H9 (cell line): Measurements from ENCODE around the gene XXYLT1. TPM values are rescaled to one million over a fixed set of nuclear protein-coding genes. Genes with fewer than 3 reads are reported as not detected.

Source experiments
- DNase-seq: peaks from one replicate; pipeline ENCODE4 v3.0.0-alpha.2; 2017
- H2AFZ ChIP-seq: one replicate; pipeline ENCODE4 v1.6.1; 2013; ENCODE audit warnings: mild to moderate bottlenecking, low read length, control low read depth, moderate library complexity
- H2AK5ac ChIP-seq: 2 replicates; pipeline ENCODE4 v1.6.1; 2013; ENCODE audit warnings: low read length, control low read depth, mixed read lengths; ENCODE audit not compliant: insufficient read length
- H2BK120ac ChIP-seq: one replicate; pipeline ENCODE4 v1.6.1; 2013; ENCODE audit warnings: low read depth, mild to moderate bottlenecking, low read length, control low read depth, inconsistent platforms; ENCODE audit not compliant: poor library complexity, severe bottlenecking
- H2BK12ac ChIP-seq: 2 replicates; pipeline ENCODE4 v1.6.1; 2013; ENCODE audit warnings: low read length, control low read depth, mixed read lengths, low read depth; ENCODE audit not compliant: insufficient read length
- H2BK15ac ChIP-seq: 2 replicates; pipeline ENCODE4 v1.6.1; 2013; ENCODE audit warnings: low read depth, low read length, control low read depth
- H2BK20ac ChIP-seq: one replicate; pipeline ENCODE4 v1.6.1; 2013; ENCODE audit warnings: low read depth, mild to moderate bottlenecking, low read length, control low read depth, inconsistent platforms; ENCODE audit not compliant: poor library complexity, severe bottlenecking
- H2BK5ac ChIP-seq: 2 replicates; pipeline ENCODE4 v1.6.1; 2013; ENCODE audit warnings: low read length, control low read depth, mixed read lengths; ENCODE audit not compliant: insufficient read length
- H3K14ac ChIP-seq: 2 replicates; pipeline ENCODE4 v1.6.1; 2013; ENCODE audit warnings: low read length, control low read depth; ENCODE audit not compliant: insufficient read depth
- H3K18ac ChIP-seq: 2 replicates; pipeline ENCODE4 v1.6.1; 2013; ENCODE audit warnings: low read depth, mild to moderate bottlenecking, mixed read lengths, low read length, control low read depth; ENCODE audit not compliant: insufficient read length
- H3K23ac ChIP-seq: 2 replicates; pipeline ENCODE4 v1.6.1; 2013; ENCODE audit warnings: low read length, control low read depth, mixed read lengths, low read depth; ENCODE audit not compliant: insufficient read length
- H3K23me2 ChIP-seq: 2 replicates; pipeline ENCODE4 v1.6.1; 2013; ENCODE audit warnings: low read depth, mild to moderate bottlenecking, mixed read lengths, low read length, control low read depth; ENCODE audit not compliant: insufficient read length, poor library complexity, severe bottlenecking
- H3K27ac ChIP-seq: 2 replicates; pipeline ENCODE4 v1.5.1; 2013; ENCODE audit warnings: low read length, control low read depth, mixed read lengths, low read depth; ENCODE audit not compliant: insufficient read length
- H3K27me3 ChIP-seq: 2 replicates; pipeline ENCODE4 v1.6.1; 2013; ENCODE audit warnings: low read length, control low read depth, inconsistent platforms; ENCODE audit not compliant: insufficient read depth
- H3K4ac ChIP-seq: 2 replicates; pipeline ENCODE4 v1.6.1; 2013; ENCODE audit warnings: low read depth, mild to moderate bottlenecking, control low read depth, inconsistent platforms, low read length, moderate library complexity
- H3K4me1 ChIP-seq: 2 replicates; pipeline ENCODE4 v1.6.1; 2013; ENCODE audit warnings: low read length, control low read depth, inconsistent platforms; ENCODE audit not compliant: insufficient read depth
- H3K4me2 ChIP-seq: 2 replicates; pipeline ENCODE4 v1.6.1; 2013; ENCODE audit warnings: low read length, control low read depth, mixed read lengths; ENCODE audit not compliant: insufficient read length, insufficient read depth
- H3K56ac ChIP-seq: 2 replicates; pipeline ENCODE4 v1.6.1; 2013; ENCODE audit warnings: low read depth, mild to moderate bottlenecking, mixed read lengths, low read length, control low read depth; ENCODE audit not compliant: insufficient read length
- H3K79me1 ChIP-seq: 2 replicates; pipeline ENCODE4 v1.6.1; 2013; ENCODE audit warnings: low read depth, mild to moderate bottlenecking, moderate library complexity, low read length, control low read depth, inconsistent platforms; ENCODE audit not compliant: insufficient read depth, poor library complexity, severe bottlenecking
- H3K79me2 ChIP-seq: 2 replicates; pipeline ENCODE4 v1.6.1; 2013; ENCODE audit warnings: low read length, control low read depth, inconsistent platforms; ENCODE audit not compliant: insufficient read depth
- H3K9ac ChIP-seq: 2 replicates; pipeline ENCODE4 v1.6.1; 2013; ENCODE audit warnings: low read length, control low read depth, mixed read lengths; ENCODE audit not compliant: insufficient read length; ENCODE audit errors: extremely low read depth
- H3K9me3 ChIP-seq: one replicate; pipeline ENCODE4 v1.6.1; 2013; ENCODE audit warnings: low read depth, low read length, inconsistent platforms; ENCODE audit not compliant: control insufficient read depth
- H3T11ph ChIP-seq: one replicate; pipeline ENCODE4 v1.6.1; 2013; ENCODE audit warnings: mild to moderate bottlenecking, low read length, control low read depth, inconsistent platforms
- H4K20me1 ChIP-seq: one replicate; pipeline ENCODE4 v1.6.1; 2013; ENCODE audit not compliant: control insufficient read depth, insufficient read length, insufficient read depth
- H4K5ac ChIP-seq: 2 replicates; pipeline ENCODE4 v1.6.1; 2013; ENCODE audit warnings: low read depth, mild to moderate bottlenecking, mixed read lengths, low read length, control low read depth; ENCODE audit not compliant: insufficient read length
- H4K8ac ChIP-seq: replicated peaks from 2 replicates; pipeline ENCODE4 v1.6.1; 2013; ENCODE audit warnings: low read length, control low read depth, mixed read lengths, low read depth; ENCODE audit not compliant: insufficient read length
- H4K91ac ChIP-seq: 2 replicates; pipeline ENCODE4 v1.6.1; 2013; ENCODE audit warnings: low read depth, mild to moderate bottlenecking, moderate library complexity, mixed read lengths, low read length, control low read depth; ENCODE audit not compliant: insufficient read length
- H3K27ac Mint-ChIP-seq, 3 experiments: 2 replicates in 2 of 3; 3 replicates in 1 of 3; pipeline ENCODE4 v1.8.0; 2020 to 2021; ENCODE audit warnings: mixed read lengths in 3 of 3, mild to moderate bottlenecking in 1 of 3, moderate library complexity in 1 of 3
- H3K27me3 Mint-ChIP-seq: 2 replicates; pipeline ENCODE4 v1.8.0; 2021; ENCODE audit warnings: low read depth, mild to moderate bottlenecking, moderate library complexity, mixed read lengths
- H3K36me3 Mint-ChIP-seq, 3 experiments: 2 replicates in 2 of 3; 3 replicates in 1 of 3; pipeline ENCODE4 v1.8.0; 2020 to 2021; ENCODE audit warnings: low read depth in 3 of 3, mixed read lengths in 3 of 3; ENCODE audit not compliant: insufficient read depth in 1 of 3
- H3K4me1 Mint-ChIP-seq, 2 experiments: 2 replicates each; pipeline ENCODE4 v1.8.0; 2020; ENCODE audit warnings: mixed read lengths in 2 of 2
- H3K4me3 Mint-ChIP-seq, 2 experiments: 2 replicates in 1 of 2; 3 replicates in 1 of 2; pipeline ENCODE4 v1.8.0; 2020 to 2021; ENCODE audit warnings: mild to moderate bottlenecking in 2 of 2, mixed read lengths in 2 of 2, moderate library complexity in 1 of 2
- H3K9me3 Mint-ChIP-seq, 2 experiments: 2 replicates in 1 of 2; 3 replicates in 1 of 2; pipeline ENCODE4 v1.8.0; 2020; ENCODE audit warnings: mild to moderate bottlenecking in 2 of 2, mixed read lengths in 2 of 2, moderate library complexity in 1 of 2
- CTCF ChIP-seq: fragments of 200-600 bp; sonication (generic); conservative IDR thresholded peaks from 3 replicates; pipeline ENCODE4 v1.8.0; 2021; ENCODE audit warnings: antibody characterized with exemption, mild to moderate bottlenecking
- WGBS: extraction: QIAGEN DNeasy Blood & Tissue Kit; methylation state at CpG from one replicate; pipeline ENCODE4 v1.1.7; 2013; ENCODE audit warnings: missing lambda C conversion rate, low lambda C conversion rate, mixed read lengths; ENCODE audit not compliant: insufficient read length; ENCODE audit errors: extremely low coverage; 5-methylcytosine and 5-hydroxymethylcytosine counted together
- total RNA-seq: library from RNA; stranded (reverse); gene quantifications from 2 replicates; pipeline ENCODE4 v1.2.1, GENCODE V29; 2021

XXYLT1 gene
- total RNA-seq, 1 experiment from 2014 or later, result 22.7 TPM

DNA sequence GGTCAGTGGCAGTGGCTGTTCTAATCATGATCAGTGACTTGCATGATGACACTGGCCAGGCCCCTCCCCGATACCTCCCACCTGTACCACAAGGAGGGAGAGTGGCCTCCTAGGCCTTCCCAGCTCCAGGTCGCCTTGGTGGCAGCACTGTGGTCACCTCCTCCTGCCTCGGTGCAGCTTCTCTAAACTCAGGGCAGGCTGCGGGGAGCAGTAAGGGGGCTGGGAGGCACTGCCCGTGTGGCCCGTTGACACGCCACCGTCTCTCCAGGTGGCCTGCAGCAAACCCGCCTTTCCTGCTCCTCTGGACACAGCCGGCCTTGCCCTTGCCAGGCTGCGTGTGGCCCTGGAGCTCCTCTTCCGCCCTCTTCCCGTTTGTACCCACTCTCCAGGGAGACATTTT is 184.1 kb downstream of the XXYLT1 start:
- Mint-ChIP-seq H3K27ac (peak overlapping the region; percentile 85 to 96 (median 95); a peak in 4 of 7 replicates), H3K9me3 (peaks cover 2 to 3% of the 10 kb centered on the region in 2 experiments; a peak in 2 of 5 replicates), H3K27me3 (peaks cover 1% of the 10 kb centered on the region), H3K36me3 (peaks cover 0 to 8% (median 0%) of the 10 kb centered on the region in 3 experiments; a peak in 4 of 7 replicates), H3K4me3 (peak overlapping the region in 1 of 2 experiments; percentile 84; a peak in 2 of 5 replicates), H3K4me1 (peaks cover 27 to 33% of the 10 kb centered on the region in 2 experiments)
- no peak overlapping the region for H2BK15ac ChIP-seq
- H4K91ac ChIP-seq, result no peak overlapping the region
- no peak overlapping the region for H3K14ac ChIP-seq
- H3K9me3 ChIP-seq, result no peaks in the 10 kb centered on the region
- no peak overlapping the region for H3K4ac ChIP-seq
- no peak for DNase-seq
- H2BK5ac ChIP-seq, result no peak overlapping the region
- H2BK20ac ChIP-seq, result no peak overlapping the region
- H3K56ac ChIP-seq, result no peak overlapping the region
- H3K18ac ChIP-seq, result no peak overlapping the region
- H2BK120ac ChIP-seq, result no peak overlapping the region
- no peak overlapping the region for H2BK12ac ChIP-seq
- H2AK5ac ChIP-seq, result no peak overlapping the region
- H3K27ac ChIP-seq, result no peak overlapping the region
- H2AFZ ChIP-seq, result no peak overlapping the region
- H3K23ac ChIP-seq, result no peak overlapping the region
- TF ChIP-seq CTCF, result no peak
- no peaks in the 10 kb centered on the region; the same call in 1 of the 2 replicates for H3K4me1 ChIP-seq
- H3T11ph ChIP-seq, result no peak overlapping the region
- peak overlapping the region; percentile 39 for H3K4me2 ChIP-seq
- no peaks in the 10 kb centered on the region for H3K79me1 ChIP-seq
- no peaks in the 10 kb centered on the region for H3K27me3 ChIP-seq
- H4K20me1 ChIP-seq, result no peaks in the 10 kb centered on the region
- no peak overlapping the region for H3K9ac ChIP-seq
- no peaks in the 10 kb centered on the region for H3K79me2 ChIP-seq
- H4K5ac ChIP-seq, result no peak overlapping the region
- H3K23me2 ChIP-seq, result peaks cover 4% of the 10 kb centered on the region
- no peak overlapping the region for H4K8ac ChIP-seq
- no CpG with 5 or more reads among the region's 13 CpGs for WGBS
